Activated T-cell treated with anti-CD3 and anti-CD28 coated beads, Interleukin-2, amount 50 U/mL, for 24 hours (primary cell): ENCODE measurements around the gene HSD17B11.
"Not testable (repeated sequence)": the region's sequence is repeated elsewhere in the genome, so short reads cannot be mapped to it uniquely, and the experiment has no call there.

Experiments
- DNase-seq: peaks from one replicate; pipeline ENCODE4 v3.0.0-alpha.2; 2020
- H3K27ac Mint-ChIP-seq: 2 replicates; pipeline ENCODE4 v1.8.0; 2020; ENCODE audit warnings: mild to moderate bottlenecking, mixed read lengths
- H3K27me3 Mint-ChIP-seq: 2 replicates; pipeline ENCODE4 v1.8.0; 2020; ENCODE audit warnings: mixed read lengths
- H3K36me3 Mint-ChIP-seq: 2 replicates; pipeline ENCODE4 v1.8.0; 2020; ENCODE audit warnings: low read depth, mixed read lengths
- H3K4me1 Mint-ChIP-seq: 2 replicates; pipeline ENCODE4 v1.8.0; 2020; ENCODE audit warnings: low read depth, mixed read lengths
- H3K4me3 Mint-ChIP-seq: 2 replicates; pipeline ENCODE4 v1.8.0; 2020; ENCODE audit warnings: mild to moderate bottlenecking, moderate library complexity, mixed read lengths
- H3K9me3 Mint-ChIP-seq: 2 replicates; pipeline ENCODE4 v1.8.0; 2020; ENCODE audit warnings: mixed read lengths

The HSD17B11 gene

GRCh38 chr4:87317527-87317926 lies 73.5 kb downstream of the HSD17B11 start:
- no peak for DNase-seq

GRCh38 chr4:87316961-87317360 lies 74.0 kb downstream of the HSD17B11 start:
- no peaks in the 10 kb centered on the region for H3K4me1 Mint-ChIP-seq
- no peaks in the 10 kb centered on the region for H3K36me3 Mint-ChIP-seq
- no peak overlapping the region for H3K27ac Mint-ChIP-seq
- DNase-seq = no peak
- H3K27me3 Mint-ChIP-seq = no peaks in the 10 kb centered on the region
- H3K4me3 Mint-ChIP-seq = no peak overlapping the region
- no peaks in the 10 kb centered on the region for H3K9me3 Mint-ChIP-seq

More at GRCh38 chr4:87317527-87317926, 73.5 kb downstream of the HSD17B11 start:
- Mint-ChIP-seq H3K36me3 (no peaks in the 10 kb centered on the region), H3K9me3 (no peaks in the 10 kb centered on the region), H3K4me1 (no peaks in the 10 kb centered on the region), H3K4me3 (no peak overlapping the region), H3K27ac (no peak overlapping the region), H3K27me3 (no peaks in the 10 kb centered on the region)

GRCh38 chr4:87315000-87315399 lies 76.0 kb downstream of the HSD17B11 start:
- not testable (repeated sequence) for H3K36me3 Mint-ChIP-seq, DNase-seq, H3K4me1 Mint-ChIP-seq, H3K27ac Mint-ChIP-seq, H3K27me3 Mint-ChIP-seq, H3K9me3 Mint-ChIP-seq, H3K4me3 Mint-ChIP-seq

GRCh38 chr4:87313756-87314155 lies 77.2 kb downstream of the HSD17B11 start:
- Mint-ChIP-seq H3K4me3 (no peak overlapping the region), H3K27me3 (no peaks in the 10 kb centered on the region), H3K36me3 (no peaks in the 10 kb centered on the region), H3K9me3 (no peaks in the 10 kb centered on the region), H3K4me1 (no peaks in the 10 kb centered on the region), H3K27ac (no peak overlapping the region)
- no peak for DNase-seq

GRCh38 chr4:87311684-87312083 lies 79.3 kb downstream of the HSD17B11 start:
- Mint-ChIP-seq H3K4me3 (no peak overlapping the region), H3K4me1 (peaks cover 4% of the 10 kb centered on the region), H3K9me3 (no peaks in the 10 kb centered on the region), H3K36me3 (no peaks in the 10 kb centered on the region), H3K27ac (no peak overlapping the region), H3K27me3 (no peaks in the 10 kb centered on the region)
- no peak for DNase-seq

GRCh38 chr4:87310691-87311335 lies 80.2 kb downstream of the HSD17B11 start:
- Mint-ChIP-seq H3K9me3 (no peaks in the 10 kb centered on the region), H3K4me3 (no peak overlapping the region), H3K36me3 (no peaks in the 10 kb centered on the region), H3K27me3 (no peaks in the 10 kb centered on the region), H3K27ac (no peak overlapping the region), H3K4me1 (peaks cover 7% of the 10 kb centered on the region)
- no peak for DNase-seq

GRCh38 chr4:87309625-87310024 lies 81.4 kb downstream of the HSD17B11 start:
- no peak overlapping the region for H3K27ac Mint-ChIP-seq
- no peak overlapping the region for H3K4me3 Mint-ChIP-seq
- H3K27me3 Mint-ChIP-seq = no peaks in the 10 kb centered on the region

GRCh38 chr4:87306056-87306455 lies 84.9 kb downstream of the HSD17B11 start:
- no peak for DNase-seq
- Mint-ChIP-seq H3K27me3 (no peaks in the 10 kb centered on the region), H3K9me3 (no peaks in the 10 kb centered on the region), H3K36me3 (no peaks in the 10 kb centered on the region), H3K4me3 (no peak overlapping the region), H3K27ac (no peak overlapping the region), H3K4me1 (peaks cover 7% of the 10 kb centered on the region)

More at GRCh38 chr4:87309625-87310024, 81.4 kb downstream of the HSD17B11 start:
- peaks cover 7% of the 10 kb centered on the region for H3K4me1 Mint-ChIP-seq
- DNase-seq = no peak
- H3K9me3 Mint-ChIP-seq = no peaks in the 10 kb centered on the region
- H3K36me3 Mint-ChIP-seq = no peaks in the 10 kb centered on the region

- peaks cover 7% of the 10 kb centered on the region for H3K4me1 Mint-ChIP-seq
- H3K36me3 Mint-ChIP-seq = no peaks in the 10 kb centered on the region
- no peak overlapping the region for H3K4me3 Mint-ChIP-seq
- H3K9me3 Mint-ChIP-seq = no peaks in the 10 kb centered on the region
- no peaks in the 10 kb centered on the region for H3K27me3 Mint-ChIP-seq
- no peak for DNase-seq
- no peak overlapping the region for H3K27ac Mint-ChIP-seq
Measured at GRCh38 chr4:87305562-87305961, 85.4 kb downstream of the HSD17B11 start.

- Mint-ChIP-seq H3K4me3 (no peak overlapping the region), H3K9me3 (no peaks in the 10 kb centered on the region), H3K4me1 (peaks cover 7% of the 10 kb centered on the region), H3K27ac (no peak overlapping the region), H3K36me3 (no peaks in the 10 kb centered on the region), H3K27me3 (no peaks in the 10 kb centered on the region)
- DNase-seq = no peak
Measured at GRCh38 chr4:87304745-87305432, 86.1 kb downstream of the HSD17B11 start.

- Mint-ChIP-seq H3K27ac (no peak overlapping the region), H3K4me3 (no peak overlapping the region), H3K36me3 (no peaks in the 10 kb centered on the region), H3K4me1 (no peaks in the 10 kb centered on the region), H3K9me3 (no peaks in the 10 kb centered on the region), H3K27me3 (no peaks in the 10 kb centered on the region)
- DNase-seq = no peak
Measured at GRCh38 chr4:87299898-87300297, 91.1 kb downstream of the HSD17B11 start.

- H3K9me3 Mint-ChIP-seq = peaks cover 8% of the 10 kb centered on the region
- no peak overlapping the region for H3K27ac Mint-ChIP-seq
- no peak overlapping the region for H3K4me3 Mint-ChIP-seq
- H3K36me3 Mint-ChIP-seq = no peaks in the 10 kb centered on the region
- H3K4me1 Mint-ChIP-seq = no peaks in the 10 kb centered on the region
- no peaks in the 10 kb centered on the region for H3K27me3 Mint-ChIP-seq
- no peak for DNase-seq
Measured at GRCh38 chr4:87298362-87298761, 92.6 kb downstream of the HSD17B11 start.

- H3K4me3 Mint-ChIP-seq, DNase-seq, H3K27ac Mint-ChIP-seq, H3K4me1 Mint-ChIP-seq, H3K27me3 Mint-ChIP-seq, H3K36me3 Mint-ChIP-seq, H3K9me3 Mint-ChIP-seq: not testable (repeated sequence)
Measured at GRCh38 chr4:87294911-87295310, 96.1 kb downstream of the HSD17B11 start.

- H3K9me3 Mint-ChIP-seq, H3K27me3 Mint-ChIP-seq, H3K36me3 Mint-ChIP-seq, H3K27ac Mint-ChIP-seq, H3K4me3 Mint-ChIP-seq, H3K4me1 Mint-ChIP-seq, DNase-seq: not testable (repeated sequence)
Measured at GRCh38 chr4:87293889-87294288, 97.1 kb downstream of the HSD17B11 start.

- H3K4me3 Mint-ChIP-seq = no peak overlapping the region
- no peak overlapping the region for H3K27ac Mint-ChIP-seq
Measured at GRCh38 chr4:87286970-87287369, 104.0 kb downstream of the HSD17B11 start.

More at GRCh38 chr4:87286970-87287369, 104.0 kb downstream of the HSD17B11 start:
- Mint-ChIP-seq H3K36me3 (no peaks in the 10 kb centered on the region), H3K4me1 (no peaks in the 10 kb centered on the region), H3K9me3 (peaks cover 32% of the 10 kb centered on the region), H3K27me3 (peaks cover 4% of the 10 kb centered on the region)
- DNase-seq = no peak
